ENCODE measurements around the gene BLM. TPM values are rescaled to one million over a fixed set of nuclear protein-coding genes. Genes with fewer than 3 reads are reported as not detected.

The BLM gene
- total RNA-seq, 4 donors from 2014 or later, result 0.29 to 5.0 (median 0.48) TPM

DNA sequence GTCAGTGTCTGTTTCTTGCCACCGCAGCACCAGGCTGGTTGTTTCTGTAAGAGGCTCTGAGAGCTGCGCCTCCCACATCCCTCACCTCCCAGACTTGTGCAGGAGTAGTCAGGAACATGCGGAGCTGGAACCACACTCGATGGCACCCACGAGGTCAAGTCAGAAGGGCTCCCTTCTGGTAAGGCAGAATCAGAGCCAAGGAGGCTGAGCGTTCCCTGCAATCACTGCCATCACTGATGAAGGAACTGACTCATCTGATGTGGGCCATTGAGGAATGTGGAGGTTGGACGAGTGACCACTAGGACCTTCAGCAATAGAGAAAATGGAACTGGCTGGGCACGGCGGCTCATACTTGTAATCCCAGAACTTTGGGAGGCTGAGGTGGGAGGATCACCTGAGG lies 35.7 kb upstream of the BLM start:
- intact Hi-C loops (cut with DNase I; ENCODE audit: low total_unique reads), result no loop called here
- Histone ChIP-seq H3K4me3 (no peak overlapping the region), H3K36me3 (no peaks in the 10 kb centered on the region), H3K27ac (peak overlapping the region; percentile 70 to 77), H3K9me3 (no peaks in the 10 kb centered on the region), H3K4me1 (peaks cover 0 to 7% of the 10 kb centered on the region in 2 donors), H3K27me3 (no peaks in the 10 kb centered on the region)
- DNase-seq, result peak in 1 of 2 donors; percentile 31
- TF ChIP-seq CTCF (IDR thresholded peaks at IDR 0.05) (no peak), POLR2A (IDR thresholded peaks at IDR 0.05) (no peak)

- H3K27ac ChIP-seq, result no peak overlapping the region
- intact Hi-C loops (cut with DNase I; ENCODE audit: low total_unique reads), result no loop called here
- no peak overlapping the region for H3K4me3 ChIP-seq
- H3K36me3 ChIP-seq, result no peaks in the 10 kb centered on the region
- peaks cover 0 to 7% of the 10 kb centered on the region in 2 donors for H3K4me1 ChIP-seq
- no peaks in the 10 kb centered on the region for H3K9me3 ChIP-seq
- DNase-seq, result no peak
- H3K27me3 ChIP-seq, result no peaks in the 10 kb centered on the region
- TF ChIP-seq CTCF (IDR thresholded peaks at IDR 0.05) (no peak), POLR2A (IDR thresholded peaks at IDR 0.05) (no peak)
Observed at GRCh38 chr15:90683371-90683770, 33.8 kb upstream of the BLM start.

DNA sequence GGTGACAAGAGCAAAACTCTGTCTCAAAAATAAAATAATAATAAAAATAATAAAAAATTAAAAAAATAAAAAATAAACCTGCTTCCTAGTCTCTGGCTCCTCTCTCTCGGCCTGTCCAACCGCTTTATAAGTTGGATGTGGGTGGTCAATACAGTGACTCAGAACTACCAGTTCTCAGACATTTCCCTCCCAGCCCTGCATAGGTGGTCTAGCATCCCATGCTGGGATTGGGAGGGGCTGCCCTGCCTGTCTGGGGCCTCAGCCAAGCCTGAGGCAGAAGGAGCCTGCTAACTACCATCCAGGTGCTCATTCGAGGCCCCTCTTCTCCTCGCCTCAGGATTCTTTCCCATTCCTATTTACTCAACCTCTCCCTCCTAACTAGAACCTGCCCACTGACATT lies 33.3 kb upstream of the BLM start:
- TF ChIP-seq CTCF (IDR thresholded peaks at IDR 0.05), result no peak
- TF ChIP-seq POLR2A (IDR thresholded peaks at IDR 0.05), result no peak

GRCh38 chr15:90684281-90684680 lies 32.9 kb upstream of the BLM start:
- Histone ChIP-seq H3K9me3 (no peaks in the 10 kb centered on the region), H3K36me3 (no peaks in the 10 kb centered on the region), H3K27me3 (no peaks in the 10 kb centered on the region), H3K4me1 (peaks cover 0 to 7% of the 10 kb centered on the region in 2 donors), H3K4me3 (no peak overlapping the region), H3K27ac (no peak overlapping the region)
- peak in 1 of 2 donors; percentile 41 for DNase-seq
- TF ChIP-seq CTCF (IDR thresholded peaks at IDR 0.05) (no peak), POLR2A (IDR thresholded peaks at IDR 0.05) (no peak)
- intact Hi-C loops (cut with DNase I; ENCODE audit: low total_unique reads), result no loop called here

More for the DNA sequence above, 33.3 kb upstream of the BLM start:
- Histone ChIP-seq H3K9me3 (no peaks in the 10 kb centered on the region), H3K27me3 (no peaks in the 10 kb centered on the region), H3K27ac (no peak overlapping the region), H3K36me3 (no peaks in the 10 kb centered on the region), H3K4me1 (peaks cover 0 to 7% of the 10 kb centered on the region in 2 donors), H3K4me3 (no peak overlapping the region)
- no peak for DNase-seq
- intact Hi-C loops (cut with DNase I; ENCODE audit: low total_unique reads), result no loop called here

DNA sequence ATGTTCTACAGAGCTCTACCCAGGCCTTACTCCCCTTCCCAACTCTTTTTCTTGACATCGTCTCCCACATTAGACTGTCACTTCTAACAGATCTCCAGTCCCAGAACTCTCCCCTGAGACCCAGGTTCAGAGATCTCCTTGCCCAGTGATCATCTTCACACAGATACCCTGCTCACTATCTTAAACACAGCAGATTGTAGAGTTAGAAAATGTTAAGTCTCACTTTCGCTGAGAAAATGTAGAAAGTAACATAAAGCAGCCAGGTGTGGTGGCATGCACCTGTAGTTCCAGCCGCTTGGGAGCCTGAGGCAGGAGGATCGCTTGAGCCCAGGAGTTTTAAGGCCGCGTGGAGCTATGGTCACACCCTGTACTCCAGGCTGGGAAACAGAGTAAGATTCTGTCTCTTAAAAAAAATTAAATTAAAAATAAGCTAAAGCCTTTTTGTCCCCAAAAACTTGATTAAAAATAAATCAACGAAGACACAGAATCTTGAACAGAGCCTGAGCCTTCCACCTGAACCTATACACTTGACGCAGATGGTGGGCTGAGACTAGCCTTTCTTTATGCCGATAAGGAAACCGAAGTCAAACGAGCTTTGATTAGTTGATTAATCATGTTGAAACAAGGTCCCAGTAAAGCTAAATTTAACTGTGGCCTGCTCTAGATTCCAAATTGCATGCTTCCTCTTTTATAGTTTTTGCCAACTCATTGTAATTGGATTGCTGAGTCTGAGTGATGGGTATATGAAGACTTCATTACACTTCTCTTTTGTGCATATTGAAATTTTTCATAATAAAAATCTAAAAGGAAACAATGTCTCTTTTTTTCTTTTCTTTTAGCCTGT lies 31.3 kb upstream of the BLM start:
- no peaks in the 10 kb centered on the region for H3K27me3 ChIP-seq
- DNase-seq, result no peak
- TF ChIP-seq POLR2A (IDR thresholded peaks at IDR 0.05), result no peak
- TF ChIP-seq CTCF (IDR thresholded peaks at IDR 0.05), result no peak
- no peaks in the 10 kb centered on the region for H3K9me3 ChIP-seq
- H3K4me3 ChIP-seq, result no peak overlapping the region
- no peaks in the 10 kb centered on the region for H3K36me3 ChIP-seq
- H3K27ac ChIP-seq, result no peak overlapping the region
- H3K4me1 ChIP-seq, result peaks cover 0 to 7% of the 10 kb centered on the region in 2 donors
- intact Hi-C loops (cut with DNase I; ENCODE audit: low total_unique reads), result no loop called here
